ENCODE results near the gene TNNC1.

- TF ChIP-seq CSDC2 (CRISPR knock-in tag; IDR thresholded peaks at IDR 0.05) (no peak), OSR1 (CRISPR knock-in tag; IDR thresholded peaks at IDR 0.05) (no peak), TSHZ2 (CRISPR knock-in tag; IDR thresholded peaks at IDR 0.05) (no peak), TOX (CRISPR knock-in tag; IDR thresholded peaks at IDR 0.05; ENCODE audit: borderline replicate concordance) (no peak), ZC3H10 (CRISPR knock-in tag; IDR thresholded peaks at IDR 0.05) (no peak), POU6F1 (CRISPR knock-in tag; IDR thresholded peaks at IDR 0.05; ENCODE audit: borderline replicate concordance, low read depth) (no peak), ESRRG (CRISPR knock-in tag; IDR thresholded peaks at IDR 0.05) (no peak), ZNF8 (CRISPR knock-in tag; IDR thresholded peaks at IDR 0.05) (no peak), ZFP3 (CRISPR knock-in tag; IDR thresholded peaks at IDR 0.05) (no peak), PATZ1 (CRISPR knock-in tag; IDR thresholded peaks at IDR 0.05; ENCODE audit: borderline replicate concordance) (no peak), CSRNP3 (CRISPR knock-in tag; IDR thresholded peaks at IDR 0.05) (no peak), ZFP30 (CRISPR knock-in tag; IDR thresholded peaks at IDR 0.05) (no peak), CREB5 (CRISPR knock-in tag; IDR thresholded peaks at IDR 0.05; ENCODE audit: low read depth) (no peak)
These were observed 16.3 kb downstream of the TNNC1 start for GRCh38 chr3:52437326-52438103.
